GM23338 (cell line): ENCODE data around the gene TPRX1. TPM values are rescaled to one million over a fixed set of nuclear protein-coding genes. Genes with fewer than 3 reads are reported as not detected.
"Not testable (repeated sequence)": the region's sequence is repeated elsewhere in the genome, so short reads cannot be mapped to it uniquely, and the experiment has no call there.

Experiments used
- ATAC-seq: fragments of 200-7000 bp; cut with Tn5 transposase; 3 replicates; pipeline ENCODE4 v1.9.1; 2020
- DNase-seq: peaks from one replicate; pipeline ENCODE4 v3.0.0-alpha.2; 2015; ENCODE audit warnings: low spot score
- H2AFZ ChIP-seq: fragments of 200-600 bp; sonication (generic); 2 replicates; pipeline ENCODE4 v1.8.0; 2016; ENCODE audit warnings: antibody characterized with exemption, mild to moderate bottlenecking, moderate library complexity
- H3F3A ChIP-seq: fragments of 200-600 bp; sonication (generic); replicated peaks from 2 replicates; pipeline ENCODE4 v1.8.0; 2017; ENCODE audit warnings: antibody characterized with exemption, mixed run types, low read depth
- H3K27ac ChIP-seq: fragments of 200-600 bp; sonication (generic); 2 replicates; pipeline ENCODE4 v1.6.1; 2016; ENCODE audit warnings: low read depth
- H3K27me3 ChIP-seq: fragments of 200-600 bp; sonication (generic); 2 replicates; pipeline ENCODE4 v1.8.0; 2016; ENCODE audit warnings: mild to moderate bottlenecking, mixed run types, moderate library complexity; ENCODE audit not compliant: insufficient read depth
- H3K36me3 ChIP-seq: fragments of 200-600 bp; sonication (generic); 2 replicates; pipeline ENCODE4 v1.8.0; 2016; ENCODE audit warnings: mild to moderate bottlenecking; ENCODE audit not compliant: insufficient read depth
- H3K4me1 ChIP-seq: fragments of 200-600 bp; sonication (generic); 2 replicates; pipeline ENCODE4 v1.8.0; 2016; ENCODE audit warnings: mild to moderate bottlenecking, moderate library complexity; ENCODE audit not compliant: insufficient read depth
- H3K4me2 ChIP-seq: fragments of 200-600 bp; sonication (generic); 2 replicates; pipeline ENCODE4 v1.7.1; 2017; ENCODE audit warnings: mixed run types
- H3K4me3 ChIP-seq: fragments of 200-600 bp; sonication (generic); 2 replicates; pipeline ENCODE4 v1.6.1; 2016; ENCODE audit warnings: mixed run types
- H3K79me2 ChIP-seq: fragments of 200-600 bp; sonication (generic); replicated peaks from 2 replicates; pipeline ENCODE4 v1.8.0; 2017; ENCODE audit warnings: mild to moderate bottlenecking; ENCODE audit not compliant: insufficient read depth
- H3K9me2 ChIP-seq: fragments of 200-600 bp; sonication (generic); 2 replicates; pipeline ENCODE4 v1.8.0; 2017; ENCODE audit not compliant: insufficient read depth
- H4K20me1 ChIP-seq: fragments of 200-600 bp; sonication (generic); replicated peaks from 2 replicates; pipeline ENCODE4 v1.8.0; 2017; ENCODE audit warnings: mild to moderate bottlenecking; ENCODE audit not compliant: insufficient read depth
- H3K27ac Mint-ChIP-seq: 2 replicates; pipeline ENCODE4 v1.8.0; 2020; ENCODE audit warnings: inconsistent platforms, mild to moderate bottlenecking, moderate library complexity, mixed read lengths
- H3K27me3 Mint-ChIP-seq: 3 replicates; pipeline ENCODE4 v1.8.0; 2022; ENCODE audit warnings: low read depth, mild to moderate bottlenecking, moderate library complexity, mixed read lengths, inconsistent platforms; ENCODE audit not compliant: insufficient read depth, poor library complexity
- H3K36me3 Mint-ChIP-seq: 3 replicates; pipeline ENCODE4 v1.8.0; 2021; ENCODE audit warnings: low read depth, mild to moderate bottlenecking, inconsistent platforms, moderate library complexity, mixed read lengths
- H3K4me1 Mint-ChIP-seq: 3 replicates; pipeline ENCODE4 v1.8.0; 2020; ENCODE audit warnings: mild to moderate bottlenecking, inconsistent platforms, mixed read lengths
- H3K4me3 Mint-ChIP-seq: 3 replicates; pipeline ENCODE4 v1.8.0; 2021; ENCODE audit warnings: moderate library complexity, mild to moderate bottlenecking, inconsistent platforms, mixed read lengths
- H3K9me3 Mint-ChIP-seq: 3 replicates; pipeline ENCODE4 v1.8.0; 2020; ENCODE audit warnings: moderate library complexity, mild to moderate bottlenecking, inconsistent platforms, mixed read lengths
- CREB1 ChIP-seq: fragments of 250-450 bp; sonication (Bioruptor Pico); IDR thresholded peaks from 2 replicates; pipeline ENCODE4 v1.5.0; 2020; ENCODE audit warnings: low read depth, mild to moderate bottlenecking, moderate library complexity
- CTCF ChIP-seq, 2 experiments: fragments of 200-600 bp in 1 of 2; sonication (generic) in 1 of 2; conservative IDR thresholded peaks; 2 replicates each; pipeline versions ENCODE4 v1.5.1 to v1.6.1; 2016 to 2017; ENCODE audit warnings: antibody characterized with exemption in 2 of 2, low read depth in 2 of 2, mild to moderate bottlenecking in 2 of 2, moderate library complexity in 1 of 2
- ETS1 ChIP-seq: IDR thresholded peaks from 2 replicates; pipeline ENCODE4 v1.6.1; 2016; ENCODE audit warnings: antibody characterized with exemption
- JUNB ChIP-seq: IDR thresholded peaks from one replicate; pipeline ENCODE4 v1.6.1; 2016; ENCODE audit warnings: antibody characterized with exemption; ENCODE audit not compliant: unreplicated experiment
- NANOG ChIP-seq: IDR thresholded peaks from 2 replicates; pipeline ENCODE4 v1.6.1; 2016; ENCODE audit warnings: antibody characterized with exemption, borderline replicate concordance
- POLR2AphosphoS5 ChIP-seq: IDR thresholded peaks from 2 replicates; pipeline ENCODE4 v1.6.1; 2016; ENCODE audit warnings: antibody characterized with exemption, low read depth
- REST ChIP-seq: IDR thresholded peaks from one replicate; pipeline ENCODE4 v1.6.1; 2018; ENCODE audit warnings: antibody characterized with exemption; ENCODE audit not compliant: unreplicated experiment
- STAT1 ChIP-seq: IDR thresholded peaks from one replicate; pipeline ENCODE4 v1.6.1; 2016; ENCODE audit warnings: antibody characterized with exemption; ENCODE audit not compliant: unreplicated experiment
- ZNF114 ChIP-seq: fragments of 250-450 bp; sonication (Bioruptor Pico); IDR thresholded peaks from 2 replicates; pipeline ENCODE4 v1.5.0; 2020; ENCODE audit warnings: mild to moderate bottlenecking, moderate library complexity
- ZNF331 ChIP-seq: fragments of 250-450 bp; sonication (Bioruptor Pico); IDR thresholded peaks from 2 replicates; pipeline ENCODE4 v1.5.0; 2020; ENCODE audit warnings: low read depth, mild to moderate bottlenecking, moderate library complexity
- polyA plus RNA-seq: library from polyadenylated mRNA; unstranded; fragments of >200 nt; fragmentation: Nextera tagmentation; extraction: Ambion mirVana; gene quantifications from 2 replicates; pipeline ENCODE4 v1.2.1, GENCODE V29; 2016
- total RNA-seq: library from RNA; depleted of rRNA; stranded (reverse); fragments of >200 nt; shearing (Covaris generic); gene quantifications from 2 replicates; pipeline ENCODE4 v1.2.3, GENCODE V29; 2014

The TPRX1 gene
- total and polyA plus RNA-seq, 2 experiments from 2014 or later = 0.28 TPM; not detected in 1

GRCh38 chr19:47778954-47779351 is 25.4 kb downstream of the TPRX1 start (continued):
- no peak for TF ChIP-seq STAT1
- no peak for TF ChIP-seq JUNB
- TF ChIP-seq ZNF331 (CRISPR knock-in tag) = no peak
- TF ChIP-seq REST = no peak
- TF ChIP-seq CREB1 = no peak
- no peak for TF ChIP-seq ETS1
- TF ChIP-seq POLR2AphosphoS5 = no peak
- no peak for TF ChIP-seq ZNF114 (CRISPR knock-in tag)
- TF ChIP-seq CTCF (conservative IDR thresholded peaks at IDR 0.05; ENCODE audit: low read depth in 2 of 2) = no peak
- TF ChIP-seq NANOG = no peak

DNA sequence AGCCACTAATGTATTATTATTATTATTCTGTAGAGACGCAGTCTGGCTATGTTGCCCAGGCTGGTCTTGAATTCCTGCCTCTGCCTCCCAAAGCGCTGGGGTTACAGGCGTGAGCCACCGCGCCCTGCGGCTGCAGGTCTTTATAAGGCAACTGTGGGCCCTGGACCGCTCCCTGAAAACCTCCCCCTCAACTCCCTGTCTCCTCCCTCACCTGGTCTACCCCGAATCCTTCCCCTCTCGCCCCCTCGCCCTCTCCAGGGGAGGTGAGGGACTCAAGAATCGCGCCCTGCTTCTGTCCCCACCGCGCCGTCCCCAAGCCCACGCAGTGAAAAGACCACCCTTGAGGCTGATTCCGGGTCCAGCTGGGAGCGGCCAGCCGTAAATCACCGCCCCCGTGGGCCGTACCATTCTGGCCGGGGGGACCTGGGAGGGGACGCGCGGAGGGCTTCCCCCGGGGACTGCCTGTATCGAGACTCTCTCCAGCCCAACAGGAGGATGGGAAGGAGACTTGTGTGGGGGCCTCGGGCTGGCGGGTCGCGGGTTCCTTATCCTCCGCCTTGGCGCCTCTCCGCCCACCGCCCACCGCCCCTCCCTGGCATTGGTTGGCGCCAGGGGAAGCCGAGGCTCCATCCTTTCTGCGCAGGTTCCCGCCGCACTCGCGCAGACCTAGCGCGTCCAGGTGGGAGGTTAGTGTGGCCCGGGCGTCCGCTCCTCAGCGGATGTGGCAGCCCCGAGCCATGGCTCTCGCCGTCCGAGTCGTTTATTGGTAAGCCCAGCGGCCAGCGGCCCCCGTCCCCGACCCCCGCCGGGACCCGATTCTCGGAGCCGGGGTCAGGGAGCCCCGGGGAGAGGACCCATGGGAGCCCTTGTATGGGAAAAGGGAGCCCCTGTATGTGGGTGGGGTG is 26.1 kb downstream of the TPRX1 start, which contains the start of gene SELENOW:
SELENOW (plus strand) TSS at position 655 of the 905 bp plus-strand sequence; CDS start at position 738, 83 bp downstream.
- Mint-ChIP-seq H3K4me1 (peaks cover 20% of the 10 kb centered on the region), H3K4me3 (peak within 1 kb of the TSS; percentile 90), H3K27ac (peak within 1 kb of the TSS; percentile 98), H3K27me3 (peaks cover 25% of the 10 kb centered on the region), H3K36me3 (peaks cover 40% of the 10 kb centered on the region), H3K9me3 (no peaks in the 10 kb centered on the region)
- ATAC-seq = peak; percentile 91
- Histone ChIP-seq H3K36me3 (peaks cover 16% of the 10 kb centered on the region; the same call in 1 of the 2 replicates), H3K4me2 (peak within 1 kb of the TSS; percentile 97), H3K9me2 (no peaks in the 10 kb centered on the region), H3K4me1 (peaks cover 7% of the 10 kb centered on the region; the same call in 1 of the 2 replicates), H2AFZ (peak within 1 kb of the TSS; percentile 88; the same call in 1 of the 2 replicates), H3K79me2 (peaks cover 33% of the 10 kb centered on the region), H3F3A (peaks cover 19% of the 10 kb centered on the region; the same call in 1 of the 2 replicates), H3K27me3 (no peaks in the 10 kb centered on the region), H4K20me1 (peaks cover 11% of the 10 kb centered on the region), H3K27ac (peak within 1 kb of the TSS; percentile 98), H3K4me3 (peak within 1 kb of the TSS; percentile 98)
- DNase-seq = peak; percentile 88
- TF ChIP-seq ETS1 (no peak), ZNF114 (CRISPR knock-in tag) (no peak), POLR2AphosphoS5 (peak; percentile 98), CREB1 (0 out of 2 replicates have a peak, but pooled peaks have one; percentile 14)

DNA sequence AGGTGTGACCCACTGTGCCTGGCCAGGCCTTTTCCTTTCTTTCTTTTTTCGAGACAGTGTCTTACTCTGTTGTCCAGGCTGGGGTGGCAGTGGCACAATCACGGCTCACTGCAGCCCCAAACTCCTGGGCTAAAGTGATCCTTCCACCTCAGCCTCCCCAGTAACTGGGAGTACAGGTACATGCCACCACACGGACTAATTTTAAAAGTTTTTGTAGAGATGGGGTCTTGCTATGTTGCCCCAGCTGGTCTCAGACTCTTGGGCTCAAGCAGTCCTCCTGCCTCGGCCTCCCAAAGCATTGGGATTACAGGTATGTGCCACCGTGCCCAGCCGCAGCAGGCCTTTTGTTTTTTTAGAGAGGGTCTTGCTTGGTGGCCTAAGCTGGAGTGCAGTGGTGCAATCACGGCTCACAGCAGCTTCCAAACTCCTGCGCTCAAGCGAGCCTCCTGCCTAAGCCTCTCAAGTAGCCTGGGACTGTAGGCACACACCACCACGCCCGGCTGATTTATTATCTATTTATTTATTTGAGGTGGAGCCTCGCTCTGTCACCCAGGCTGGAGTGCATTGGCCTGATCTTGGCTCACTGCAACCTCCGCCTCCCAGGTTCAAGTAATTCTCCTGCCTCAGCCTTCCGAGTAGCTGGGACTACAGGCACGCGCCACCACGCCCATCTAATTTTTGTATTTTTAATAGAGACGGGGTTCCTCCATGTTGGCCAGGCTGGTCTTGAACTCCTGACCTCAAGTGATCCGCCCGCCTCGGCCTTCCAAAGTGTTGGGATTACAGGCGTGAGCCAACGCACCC is 26.9 kb downstream of the TPRX1 start:
- Histone ChIP-seq H3K79me2 (peaks cover 32% of the 10 kb centered on the region), H4K20me1 (peaks cover 10% of the 10 kb centered on the region), H3K27ac (peak overlapping the region; percentile 98), H3K36me3 (peaks cover 11% of the 10 kb centered on the region; the same call in 1 of the 2 replicates), H3K4me3 (peak overlapping the region; percentile 98), H3K4me2 (peak overlapping the region; percentile 97), H3F3A (peaks cover 13% of the 10 kb centered on the region; the same call in 1 of the 2 replicates)
- H3K9me3 Mint-ChIP-seq, ATAC-seq, H3K9me2 ChIP-seq, H3K27me3 ChIP-seq, DNase-seq, H2AFZ ChIP-seq, H3K4me1 ChIP-seq: not testable (repeated sequence)
- Mint-ChIP-seq H3K27me3 (peaks cover 25% of the 10 kb centered on the region), H3K4me3 (peak overlapping the region; percentile 90), H3K4me1 (peaks cover 20% of the 10 kb centered on the region), H3K27ac (peak overlapping the region; percentile 98; the same call in 1 of the 2 replicates), H3K36me3 (peaks cover 32% of the 10 kb centered on the region)
